Vagina (tissue), 2 donors: Measurements from ENCODE around the gene HMBS.
"Not testable (repeated sequence)": the region's sequence is repeated elsewhere in the genome, so short reads cannot be mapped to it uniquely, and the experiment has no call there.

ENCODE experiments used
- CTCF ChIP-seq, 3 experiments: fragments of 450-650 bp in 2 of 3; fragments of 200-600 bp in 1 of 3; sonication (generic) in 1 of 3; IDR thresholded peaks; one replicate each; pipeline ENCODE4 v1.5.1; 2017 to 2019; ENCODE audit warnings: antibody characterized with exemption in 3 of 3, mild to moderate bottlenecking in 2 of 3, moderate library complexity in 2 of 3
- POLR2AphosphoS5 ChIP-seq, 2 donors: sonication (generic); formaldehyde crosslinking; IDR thresholded peaks; one replicate each; pipeline ENCODE4 v1.9.0; 2017; ENCODE audit warnings: antibody characterized with exemption in 2 of 2, mild to moderate bottlenecking in 2 of 2, low read depth in 1 of 2; ENCODE audit not compliant: insufficient read depth in 1 of 2

- TF ChIP-seq CTCF (IDR thresholded peaks at IDR 0.05); POLR2AphosphoS5 (IDR thresholded peaks at IDR 0.05; ENCODE audit: insufficient read depth in 1 of 2, low read depth in 1 of 2): not testable (repeated sequence)
Measured at GRCh38 chr11:119103161-119103664, 18.5 kb downstream of the HMBS start.
